Thoracic aorta (tissue), 2 donors: ENCODE measurements around the gene PYGM. TPM values are rescaled to one million over a fixed set of nuclear protein-coding genes. Genes with fewer than 3 reads are reported as not detected.

Experiments used
- ATAC-seq: fragments of 150-250 bp; one replicate; pipeline ENCODE4 v1.8.0; 2017; ENCODE audit warnings: low read depth; ENCODE audit not compliant: insufficient number of reproducible peaks, low FRiP score
- DNase-seq: peaks from one replicate; pipeline ENCODE4 v3.0.0-alpha.2; 2020; ENCODE audit warnings: low spot score
- H3K27ac ChIP-seq, 2 donors: fragments of 200-600 bp; sonication (generic); 1 replicate in 1 of 2; 2 replicates in 1 of 2; pipeline ENCODE4 v1.5.1; 2016; ENCODE audit warnings: mild to moderate bottlenecking in 2 of 2, moderate library complexity in 2 of 2
- H3K27me3 ChIP-seq: fragments of 200-600 bp; sonication (generic); replicated peaks from 2 replicates; pipeline ENCODE4 v1.6.0; 2016; ENCODE audit warnings: mild to moderate bottlenecking; ENCODE audit not compliant: insufficient read depth
- H3K36me3 ChIP-seq: fragments of 200-600 bp; sonication (generic); one replicate; pipeline ENCODE4 v1.5.1; 2016
- H3K4me1 ChIP-seq, 2 donors: fragments of 200-600 bp; sonication (generic); 1 replicate in 1 of 2; 2 replicates in 1 of 2; pipeline versions ENCODE4 v1.5.1 to v1.6.0; 2016; ENCODE audit warnings: low read depth in 2 of 2, mild to moderate bottlenecking in 1 of 2; ENCODE audit not compliant: control insufficient read depth in 1 of 2
- H3K4me3 ChIP-seq: fragments of 200-600 bp; sonication (generic); 2 replicates; pipeline ENCODE4 v1.5.1; 2016; ENCODE audit warnings: mild to moderate bottlenecking
- H3K9me3 ChIP-seq: fragments of 200-600 bp; sonication (generic); 2 replicates; pipeline ENCODE4 v1.5.1; 2016
- total RNA-seq, 2 donors: library from RNA; depleted of rRNA; stranded (reverse); fragments of >200 nt; gene quantifications; one replicate each; pipeline versions ENCODE4 v1.1.0 to v1.2.3, GENCODE V29; 2016
- TF ChIP-seq, protein P1 (sequence below): fragments of 200-600 bp; sonication (generic); IDR thresholded peaks from one replicate; pipeline ENCODE4 v1.5.1; 2019; ENCODE audit warnings: antibody characterized with exemption

PYGM gene
- total RNA-seq, 2 donors from 2014 or later = 12.2 to 13.4 TPM

DNA sequence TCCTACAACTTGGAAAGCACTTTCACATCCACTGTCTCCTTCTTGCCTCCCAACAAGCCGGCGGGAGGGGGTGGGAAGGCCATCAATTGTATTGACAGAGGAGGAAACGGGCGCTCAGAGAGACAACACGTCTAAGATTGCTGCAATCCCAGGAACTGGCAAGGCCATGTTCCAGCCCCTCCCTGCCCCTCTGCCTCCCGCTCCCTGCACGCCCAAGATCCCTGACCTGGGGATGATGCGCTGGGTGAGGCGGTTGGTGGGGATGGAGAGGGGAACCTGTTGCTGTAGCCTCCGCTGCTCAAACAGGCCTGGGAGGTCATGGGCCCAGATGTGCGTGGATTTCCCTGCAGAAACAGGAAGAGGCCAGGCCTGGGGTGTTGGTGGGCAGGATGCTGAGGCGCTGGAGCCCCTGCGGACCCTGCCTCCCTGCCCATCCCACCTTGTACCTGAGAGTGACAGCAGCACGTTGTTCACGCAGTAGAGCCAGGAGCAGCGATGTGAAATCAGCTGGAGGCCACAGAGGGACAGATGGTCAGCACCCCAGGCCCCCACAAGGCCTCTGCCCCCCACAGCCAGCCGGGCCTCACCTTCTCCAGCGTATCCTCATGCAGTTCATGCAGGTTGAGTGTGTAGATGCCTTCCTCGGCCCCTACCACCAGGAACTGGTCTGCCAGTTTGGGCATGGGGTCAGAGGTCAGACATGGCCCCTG is 36.4 kb upstream of the PYGM start:
- Histone ChIP-seq H3K36me3 (no peaks in the 10 kb centered on the region), H3K27ac (no peak overlapping the region), H3K27me3 (no peaks in the 10 kb centered on the region), H3K4me3 (no peak overlapping the region), H3K4me1 (no peaks in the 10 kb centered on the region), H3K9me3 (no peaks in the 10 kb centered on the region)
- TF ChIP-seq, protein P1, sequence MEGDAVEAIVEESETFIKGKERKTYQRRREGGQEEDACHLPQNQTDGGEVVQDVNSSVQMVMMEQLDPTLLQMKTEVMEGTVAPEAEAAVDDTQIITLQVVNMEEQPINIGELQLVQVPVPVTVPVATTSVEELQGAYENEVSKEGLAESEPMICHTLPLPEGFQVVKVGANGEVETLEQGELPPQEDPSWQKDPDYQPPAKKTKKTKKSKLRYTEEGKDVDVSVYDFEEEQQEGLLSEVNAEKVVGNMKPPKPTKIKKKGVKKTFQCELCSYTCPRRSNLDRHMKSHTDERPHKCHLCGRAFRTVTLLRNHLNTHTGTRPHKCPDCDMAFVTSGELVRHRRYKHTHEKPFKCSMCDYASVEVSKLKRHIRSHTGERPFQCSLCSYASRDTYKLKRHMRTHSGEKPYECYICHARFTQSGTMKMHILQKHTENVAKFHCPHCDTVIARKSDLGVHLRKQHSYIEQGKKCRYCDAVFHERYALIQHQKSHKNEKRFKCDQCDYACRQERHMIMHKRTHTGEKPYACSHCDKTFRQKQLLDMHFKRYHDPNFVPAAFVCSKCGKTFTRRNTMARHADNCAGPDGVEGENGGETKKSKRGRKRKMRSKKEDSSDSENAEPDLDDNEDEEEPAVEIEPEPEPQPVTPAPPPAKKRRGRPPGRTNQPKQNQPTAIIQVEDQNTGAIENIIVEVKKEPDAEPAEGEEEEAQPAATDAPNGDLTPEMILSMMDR = no peak
- ATAC-seq = no peak
- no peak for DNase-seq

DNA sequence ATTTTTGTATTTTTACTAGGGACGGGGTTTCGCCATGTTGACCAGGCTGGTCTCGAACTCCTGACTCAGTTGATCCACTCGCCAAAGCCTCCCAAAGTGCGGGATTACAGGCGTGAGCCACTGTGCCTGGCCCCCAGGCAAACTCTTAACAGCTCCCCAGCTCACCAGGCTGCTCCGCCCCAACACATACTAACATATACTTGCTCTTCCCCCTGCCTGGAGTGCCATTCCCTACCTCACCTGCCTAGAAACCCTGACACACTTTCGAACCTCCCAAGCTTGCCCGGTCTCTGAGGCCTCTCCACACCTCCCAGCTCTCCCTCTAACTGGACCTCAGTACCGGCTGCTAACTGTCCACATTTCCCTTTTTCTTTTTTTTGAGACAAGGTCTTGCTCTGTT is 34.8 kb upstream of the PYGM start:
- no peak for DNase-seq
- Histone ChIP-seq H3K9me3 (no peaks in the 10 kb centered on the region), H3K27me3 (no peaks in the 10 kb centered on the region), H3K36me3 (peaks cover 2% of the 10 kb centered on the region), H3K27ac (no peak overlapping the region), H3K4me3 (no peak overlapping the region), H3K4me1 (no peaks in the 10 kb centered on the region)
- TF ChIP-seq, protein P1 = no peak
- ATAC-seq = no peak

DNA sequence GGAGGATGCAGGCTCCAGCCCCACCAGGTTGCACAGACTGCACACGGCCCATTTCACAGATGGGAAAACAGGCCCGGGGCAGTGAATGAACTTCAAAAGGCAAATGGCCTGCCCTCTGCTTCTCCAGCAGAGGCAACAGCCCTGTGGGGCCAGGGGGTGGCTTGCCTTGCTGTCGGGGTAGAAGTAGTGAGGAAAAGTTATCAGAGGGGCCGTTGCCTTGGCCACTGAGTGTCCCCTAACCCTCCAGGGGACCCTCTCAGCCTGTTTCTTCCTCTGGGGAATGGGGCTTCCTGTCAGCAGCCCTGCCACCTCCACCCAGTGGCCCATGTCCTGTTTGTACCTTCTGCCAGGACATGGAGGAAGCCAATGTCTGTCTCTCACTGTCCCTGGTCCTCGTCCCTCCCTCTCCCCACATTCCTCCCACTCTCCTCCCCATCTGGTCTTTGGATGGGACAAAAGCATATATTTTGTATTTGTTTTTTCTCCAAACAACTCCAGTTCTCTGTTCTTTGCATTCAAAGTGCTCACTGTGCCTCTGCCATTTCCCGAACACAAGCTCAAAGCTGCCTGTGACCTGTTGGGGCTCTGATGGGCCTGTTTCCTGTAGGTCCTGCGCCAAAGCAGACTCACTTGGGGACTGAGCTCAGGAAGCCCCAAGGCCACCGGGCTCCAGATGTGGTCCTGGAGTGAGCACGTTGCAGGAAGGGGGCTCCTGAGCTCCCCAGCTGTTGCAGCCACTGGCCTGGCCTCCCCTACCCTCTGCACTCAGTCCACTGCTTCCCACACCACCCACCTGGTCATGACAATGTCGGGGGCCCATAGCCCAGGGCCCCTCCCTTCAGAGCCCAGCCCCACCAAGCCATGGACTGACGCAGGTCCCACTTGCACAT is 33.7 kb upstream of the PYGM start:
- H3K4me3 ChIP-seq = no peak overlapping the region
- TF ChIP-seq, protein P1 = no peak
- no peaks in the 10 kb centered on the region for H3K4me1 ChIP-seq
- no peaks in the 10 kb centered on the region for H3K27me3 ChIP-seq
- DNase-seq = no peak
- ATAC-seq = no peak
- H3K36me3 ChIP-seq = peaks cover 2% of the 10 kb centered on the region
- H3K9me3 ChIP-seq = no peaks in the 10 kb centered on the region
- H3K27ac ChIP-seq = no peak overlapping the region

DNA sequence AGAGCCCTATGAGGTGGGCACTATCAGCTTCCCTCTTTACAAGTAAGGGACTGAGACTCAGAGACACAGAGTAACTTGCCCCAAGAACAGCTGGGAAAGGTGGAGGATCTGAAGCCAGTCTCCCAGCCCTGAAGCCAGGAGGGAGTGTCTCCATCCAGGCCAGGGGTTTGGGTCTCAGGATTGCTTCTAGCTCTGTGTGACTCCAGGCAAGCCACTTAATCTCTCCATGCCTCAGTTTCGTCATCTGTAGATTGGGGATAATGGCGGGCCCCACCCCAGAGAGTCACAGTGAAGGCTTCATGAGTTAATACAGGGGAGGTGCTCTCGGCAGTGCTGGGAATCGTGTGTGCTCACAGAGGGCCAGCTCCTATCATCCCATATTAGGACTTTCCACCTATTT is 32.7 kb upstream of the PYGM start:
- Histone ChIP-seq H3K4me3 (no peak overlapping the region), H3K9me3 (no peaks in the 10 kb centered on the region), H3K27me3 (no peaks in the 10 kb centered on the region), H3K36me3 (peaks cover 2% of the 10 kb centered on the region), H3K4me1 (no peaks in the 10 kb centered on the region), H3K27ac (no peak overlapping the region)
- ATAC-seq (no peak), DNase-seq (no peak)
- TF ChIP-seq, protein P1 = no peak

DNA sequence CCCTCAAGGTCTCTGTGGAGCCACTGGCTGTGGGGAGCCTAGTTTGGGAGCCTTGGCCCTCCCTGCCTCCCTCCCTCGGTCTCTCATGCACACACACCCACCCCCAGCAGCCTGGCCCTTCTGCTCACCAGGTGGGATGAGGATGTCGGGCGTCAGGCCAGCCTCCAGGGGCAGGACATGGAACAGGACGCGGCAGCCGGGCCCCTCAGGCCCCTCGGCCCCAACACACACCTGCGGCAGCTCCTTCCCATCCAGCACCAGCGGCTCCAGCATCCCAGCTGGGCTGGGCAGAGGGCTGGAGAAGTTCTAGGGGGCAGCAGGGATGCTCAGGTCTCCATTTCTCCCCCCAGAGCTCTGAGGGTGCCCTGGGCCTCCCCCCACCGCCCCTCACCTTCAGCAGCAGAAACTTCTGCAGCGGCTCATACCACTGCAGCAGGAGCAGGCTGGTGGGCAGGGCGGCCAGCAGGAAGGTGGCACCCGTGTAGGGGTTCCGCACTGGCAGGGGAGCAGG is 32.1 kb upstream of the PYGM start:
- peaks cover 2% of the 10 kb centered on the region for H3K36me3 ChIP-seq
- no peak overlapping the region for H3K4me3 ChIP-seq
- TF ChIP-seq, protein P1 = no peak
- H3K4me1 ChIP-seq = no peaks in the 10 kb centered on the region
- no peak for ATAC-seq
- H3K27me3 ChIP-seq = no peaks in the 10 kb centered on the region
- no peak for DNase-seq
- H3K9me3 ChIP-seq = no peaks in the 10 kb centered on the region
- no peak overlapping the region for H3K27ac ChIP-seq
